Activated T-helper 1 cell treated with anti-CD3 and anti-CD28 coated beads, Interleukin-2, amount 50 U/mL, for 16 hours (primary cell): Measurements from ENCODE around the gene MACROH2A2.
"Not testable (repeated sequence)": the region's sequence is repeated elsewhere in the genome, so short reads cannot be mapped to it uniquely, and the experiment has no call there.

Source experiments
- DNase-seq, 2 donors: peaks; one replicate each; pipeline ENCODE4 v3.0.0-alpha.2; 2020; ENCODE audit warnings: low read depth in 1 of 2, low spot score in 1 of 2

Gene MACROH2A2

DNA sequence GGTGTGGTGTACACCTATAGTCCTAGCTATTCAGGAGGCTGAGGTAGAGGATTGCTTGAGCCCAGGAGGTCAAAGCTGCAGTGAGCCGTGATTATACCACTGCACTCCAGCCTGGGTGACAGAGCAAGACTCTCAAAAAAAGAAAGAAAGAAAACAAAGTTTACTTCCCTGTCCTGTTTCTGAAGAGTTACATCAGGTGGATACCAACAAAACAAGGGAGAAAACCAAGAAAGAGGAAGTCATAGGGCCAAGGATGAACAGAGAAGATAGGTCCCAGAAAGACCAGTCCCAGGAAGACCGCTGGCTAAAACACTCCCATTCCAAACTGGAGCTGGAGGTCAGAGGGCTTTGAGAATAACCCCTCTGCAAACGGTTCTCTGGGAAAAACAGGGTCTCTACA is 13.5 kb downstream of the MACROH2A2 start:
- DNase-seq, result no peak

- no peak for DNase-seq
These were observed 14.9 kb downstream of the MACROH2A2 start for GRCh38 chr10:70067586-70067985.

DNA sequence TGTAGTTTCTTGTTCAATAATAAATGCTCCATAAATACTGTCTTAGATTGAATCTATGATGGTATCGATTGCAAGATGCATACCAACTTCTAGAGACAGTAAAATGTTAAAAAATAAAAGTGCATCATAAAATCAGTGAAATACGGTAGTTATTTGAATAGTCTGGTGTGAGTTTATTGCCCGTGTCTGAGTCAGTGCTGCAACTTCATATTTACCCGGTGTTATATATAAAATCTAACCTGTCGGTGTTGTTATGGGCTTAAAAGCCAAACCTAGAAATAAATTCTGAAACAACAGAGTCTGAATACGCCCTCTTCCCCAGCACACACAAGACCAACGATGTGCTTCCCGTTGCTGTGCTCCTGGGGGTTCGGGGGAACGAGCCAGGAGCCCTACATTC is 16.3 kb downstream of the MACROH2A2 start:
- no peak for DNase-seq

- no peak for DNase-seq
These were observed 16.7 kb downstream of the MACROH2A2 start for GRCh38 chr10:70069346-70069745.

- DNase-seq, result no peak
These were observed 18.2 kb downstream of the MACROH2A2 start for GRCh38 chr10:70070834-70071233.

- DNase-seq, result no peak
These were observed 21.5 kb downstream of the MACROH2A2 start for GRCh38 chr10:70074165-70074564.

- no peak for DNase-seq
These were observed 22.3 kb downstream of the MACROH2A2 start for GRCh38 chr10:70074971-70075370.

DNA sequence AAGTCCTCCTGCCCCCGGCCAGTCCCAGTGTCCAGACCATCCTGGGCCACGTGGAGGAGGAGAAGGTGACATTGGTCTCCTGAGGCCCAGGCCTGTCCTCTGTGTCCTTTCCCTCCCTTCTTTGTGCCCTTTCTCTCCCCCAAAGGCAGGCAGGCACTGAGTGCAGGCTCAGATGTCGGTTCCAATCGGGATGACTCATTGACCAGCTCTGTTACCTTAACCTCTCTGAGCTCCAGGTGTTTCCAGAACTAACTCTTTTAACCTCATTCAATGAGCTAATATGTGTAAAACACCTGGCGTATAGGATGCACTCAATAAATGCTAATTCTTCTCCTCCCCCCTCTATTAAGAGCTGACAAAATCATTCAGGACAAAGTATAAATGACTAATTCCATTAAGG is 25.7 kb downstream of the MACROH2A2 start:
- DNase-seq, result no peak

DNA sequence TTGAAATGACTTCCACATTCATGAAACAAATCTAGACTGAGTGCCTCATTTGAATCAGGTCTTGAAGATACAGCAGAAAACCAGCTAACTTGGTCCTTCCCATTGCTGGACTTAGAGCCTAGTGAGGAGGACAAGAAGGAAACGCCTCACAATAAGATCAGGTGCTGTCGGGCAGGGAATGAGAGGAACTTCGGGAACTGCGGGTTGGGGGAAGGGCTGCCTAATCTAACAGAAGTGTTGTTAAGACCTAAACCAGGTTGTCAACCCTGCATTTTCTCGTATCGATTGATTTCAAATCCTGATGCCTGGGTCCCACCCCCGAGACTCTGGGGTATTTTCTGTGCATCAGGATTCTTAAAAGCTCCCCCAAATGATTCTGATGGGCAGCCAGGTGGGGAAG is 26.3 kb downstream of the MACROH2A2 start:
- no peak for DNase-seq

DNA sequence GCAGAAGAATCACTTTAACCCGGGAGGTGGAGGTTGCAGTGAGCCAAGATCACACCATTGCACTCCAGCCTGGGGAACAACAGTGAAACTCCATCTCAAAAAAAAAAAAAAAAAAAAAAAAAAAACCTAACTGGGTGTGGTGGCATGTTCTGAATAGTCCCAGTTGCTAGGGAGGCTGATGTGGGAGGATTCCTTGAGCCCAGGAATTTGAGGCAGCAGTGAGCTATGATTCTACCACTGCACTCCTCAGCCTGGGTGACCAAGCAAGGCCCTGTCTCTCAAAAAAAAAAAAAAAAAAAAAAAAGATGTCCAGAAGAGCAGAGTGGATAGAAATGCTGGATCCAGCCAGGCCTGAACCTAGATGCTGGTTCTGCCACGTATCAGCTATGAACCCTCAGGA is 28.1 kb downstream of the MACROH2A2 start:
- DNase-seq, result not testable (repeated sequence)

GRCh38 chr10:70084189-70084588 is 31.5 kb downstream of the MACROH2A2 start:
- no peak for DNase-seq

DNA sequence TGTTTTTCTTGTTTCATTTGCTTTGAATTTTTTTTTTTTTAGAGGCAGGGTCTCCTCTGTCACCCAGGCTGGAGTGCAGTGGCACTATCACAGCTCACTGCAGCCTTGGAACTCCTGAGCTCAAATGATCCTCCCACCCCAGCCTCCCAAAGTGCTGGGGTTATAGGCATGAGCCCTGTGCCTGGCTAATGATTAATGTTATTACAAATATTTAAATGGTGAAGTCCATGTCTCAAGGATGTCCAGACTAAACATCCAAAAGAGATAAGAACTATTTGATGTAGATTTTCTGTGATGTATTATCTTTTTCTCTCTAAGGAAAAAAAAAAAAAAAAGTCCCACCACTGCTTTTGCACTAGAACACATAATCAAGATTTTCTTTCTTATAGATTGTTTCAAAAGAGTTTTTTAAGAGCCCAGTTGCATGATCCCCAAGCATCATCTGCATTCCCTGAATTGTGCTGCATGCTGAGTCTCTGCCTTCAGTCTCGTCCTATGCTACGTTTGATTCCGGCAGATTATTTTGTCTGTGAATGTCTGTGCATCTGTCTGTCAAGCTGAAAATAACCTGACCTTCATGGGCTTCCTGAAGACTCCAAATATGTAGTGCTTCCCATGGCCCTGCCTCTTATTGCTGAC is 33.4 kb downstream of the MACROH2A2 start:
- no peak for DNase-seq

GRCh38 chr10:70087616-70088307 is 35.1 kb downstream of the MACROH2A2 start:
- no peak for DNase-seq

- no peak for DNase-seq
These were observed 35.7 kb downstream of the MACROH2A2 start for GRCh38 chr10:70088308-70088698.

- DNase-seq, result no peak
These were observed 37.4 kb downstream of the MACROH2A2 start for GRCh38 chr10:70090013-70090412.

DNA sequence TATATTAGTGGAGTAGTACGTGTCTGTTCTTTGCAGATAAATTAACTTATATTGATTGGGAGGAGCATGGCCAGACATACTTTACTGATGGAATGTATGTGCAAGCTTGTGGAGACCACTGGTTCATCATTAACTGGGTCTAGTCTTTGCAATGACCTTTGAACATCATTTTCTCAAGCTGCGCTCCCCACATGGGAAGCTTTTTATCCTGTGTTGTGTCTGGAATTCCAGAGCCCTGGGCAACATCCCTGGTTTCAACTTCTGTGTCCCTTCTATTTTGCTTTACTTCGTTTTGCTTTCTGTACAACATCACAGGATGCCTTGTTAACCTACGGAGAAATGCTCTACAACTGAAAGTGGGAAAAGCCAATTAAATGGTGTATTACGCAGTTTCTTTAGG is 38.3 kb downstream of the MACROH2A2 start:
- DNase-seq, result no peak

GRCh38 chr10:70092389-70092718 is 39.7 kb downstream of the MACROH2A2 start:
- no peak for DNase-seq

DNA sequence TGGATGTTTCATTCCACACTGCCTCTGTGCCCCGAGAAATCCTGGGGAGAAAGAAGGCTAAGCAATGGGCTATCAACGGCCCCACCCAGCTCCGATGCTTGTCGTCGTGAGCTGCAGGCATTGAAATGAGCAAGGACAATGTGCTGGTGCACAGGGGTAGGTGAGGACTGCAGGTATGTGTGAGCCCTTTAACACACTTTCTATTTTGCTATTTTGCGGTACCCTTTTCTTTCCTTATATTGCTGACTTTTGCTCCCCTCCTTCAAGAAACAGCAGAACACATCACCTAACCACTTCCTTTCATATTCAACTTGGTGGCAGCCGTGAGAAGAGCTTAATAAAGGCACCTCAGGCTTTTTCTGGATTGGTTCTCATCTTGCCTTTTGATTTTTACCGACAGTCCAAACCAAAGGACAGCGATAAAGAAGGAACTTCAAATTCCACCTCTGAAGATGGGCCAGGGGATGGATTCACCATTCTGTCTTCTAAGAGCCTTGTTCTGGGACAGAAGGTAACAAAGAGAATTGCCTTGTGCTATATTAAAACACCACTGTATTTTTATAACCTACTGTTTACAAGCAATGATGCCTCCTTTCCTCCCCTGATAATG is 40.8 kb downstream of the MACROH2A2 start:
- DNase-seq, result no peak

DNA sequence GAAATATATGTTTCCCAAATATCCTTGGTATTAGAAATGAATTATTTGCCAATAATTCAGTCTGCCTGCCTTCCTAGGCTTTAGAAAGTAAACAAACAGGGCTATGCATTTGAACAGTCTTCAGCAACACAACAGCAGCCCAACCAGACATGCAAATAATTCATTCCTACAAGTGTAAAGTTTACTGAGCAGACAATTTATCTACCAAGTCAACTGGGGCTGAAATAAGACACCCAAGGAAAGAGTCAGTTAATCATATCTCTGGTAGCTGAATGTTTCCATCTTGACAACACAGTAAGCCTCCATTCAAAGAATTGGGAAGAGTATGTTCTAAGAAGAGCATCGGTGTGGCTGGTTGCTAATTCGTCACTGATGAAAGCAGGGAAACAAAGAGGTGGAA is 41.6 kb downstream of the MACROH2A2 start:
- no peak for DNase-seq

GRCh38 chr10:70096016-70096704 is 43.5 kb downstream of the MACROH2A2 start:
- DNase-seq, result no peak

DNA sequence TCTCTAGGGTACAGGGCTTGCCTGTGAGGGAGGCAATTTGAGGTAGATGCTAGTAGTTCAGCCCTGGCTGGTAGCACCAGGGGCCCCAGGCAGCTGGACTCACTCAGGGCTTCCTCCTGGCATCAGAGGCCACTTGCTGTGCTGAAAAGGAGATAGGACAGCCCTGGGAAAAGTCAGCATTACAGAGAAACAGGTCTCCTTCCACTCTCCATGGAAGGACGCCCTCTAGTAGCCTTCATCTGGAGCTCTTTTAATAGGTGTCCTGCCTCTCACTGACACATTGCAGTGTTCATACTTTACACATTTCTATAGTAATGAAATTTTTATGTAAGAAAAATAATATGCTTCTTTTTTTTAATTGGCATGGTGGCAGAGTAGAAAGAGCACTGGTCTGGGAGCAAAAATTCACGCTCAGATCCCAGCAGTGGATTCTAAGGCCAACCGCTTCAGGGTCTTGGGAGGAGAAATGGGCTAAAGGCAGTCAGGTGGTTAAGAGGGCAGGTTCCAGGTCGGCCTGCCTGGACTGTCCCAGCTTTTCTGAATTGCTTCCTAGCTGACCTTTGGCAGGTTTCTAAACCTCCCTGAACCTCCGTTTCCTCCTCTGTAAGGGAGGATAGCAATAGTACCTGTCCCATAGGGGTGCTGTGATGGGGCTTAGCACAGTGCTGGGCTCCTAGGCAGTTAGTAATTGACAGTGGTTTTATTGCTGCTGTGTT is 44.2 kb downstream of the MACROH2A2 start:
- DNase-seq, result no peak

DNA sequence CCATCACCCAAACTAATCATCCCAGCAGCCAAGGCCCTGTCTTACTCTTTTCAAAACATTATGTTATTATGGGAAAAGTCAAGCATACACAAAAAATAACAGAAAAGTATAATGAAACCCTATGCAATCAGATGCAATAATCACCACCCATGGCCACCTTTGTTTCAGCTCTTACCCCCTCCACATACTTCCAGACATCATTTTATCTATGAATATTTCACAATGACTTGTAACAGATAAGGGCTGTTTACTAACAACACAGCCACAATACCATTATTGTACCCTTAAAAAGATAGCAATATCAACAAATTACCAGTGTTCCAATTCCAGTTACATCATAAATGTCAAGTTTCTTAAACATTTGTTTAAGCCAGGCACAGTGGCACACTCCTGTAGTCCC is 44.8 kb downstream of the MACROH2A2 start:
- DNase-seq, result no peak
